ENCODE data around the gene AP1S2. TPM values are rescaled to one million over a fixed set of nuclear protein-coding genes. Genes with fewer than 3 reads are reported as not detected.

The AP1S2 gene
- total and polyA plus RNA-seq, 9 of the 15 experiments (the other 6 are each of a cell fraction or from before 2014, with no cell fraction given), result 11.1 to 64.2 (median 25.8) TPM

DNA sequence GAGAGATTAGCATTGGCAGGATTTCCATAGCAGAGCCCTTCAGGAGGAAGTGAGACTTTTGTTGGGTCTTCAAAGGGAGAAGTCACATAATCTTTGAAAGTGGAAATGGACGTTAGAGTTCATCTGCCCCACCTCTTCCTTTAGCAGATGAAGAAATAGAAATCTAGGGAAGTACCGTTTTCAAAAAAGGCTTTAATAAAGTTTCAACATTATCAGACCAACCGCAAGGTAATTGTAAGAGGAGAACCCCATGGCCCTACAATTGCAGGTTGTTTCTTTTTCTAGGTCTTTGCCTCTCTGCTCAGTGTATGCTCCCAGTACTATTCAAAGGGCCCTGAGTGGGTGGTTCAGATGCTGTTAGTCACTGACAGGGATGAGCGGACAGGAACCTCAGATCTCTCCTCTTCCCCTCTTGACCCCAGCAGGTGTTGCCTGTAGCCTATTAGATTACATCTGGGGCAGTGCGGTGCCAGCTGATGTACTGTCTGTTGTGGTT, 48.6 kb upstream of the AP1S2 start:
- Histone ChIP-seq H3K4me2 (ENCODE audit: insufficient read depth, low read length) (no peak overlapping the region), H3K4me3 (no peak overlapping the region), H3K36me3 (ENCODE audit: control insufficient read depth, insufficient read depth, low read length) (no peaks in the 10 kb centered on the region), H3K4me1 (replicated peaks in 1 of 2; ENCODE audit: control insufficient read depth in 2 of 2, insufficient read depth in 2 of 2, low read length in 2 of 2) (no peaks in the 10 kb centered on the region), H3K9ac (ENCODE audit: insufficient read depth in 1 of 2, low read depth in 2 of 2, low read length in 2 of 2) (no peak overlapping the region), H4K20me1 (replicated peaks; ENCODE audit: control insufficient read depth, insufficient read depth, low read length) (no peaks in the 10 kb centered on the region), H3K27me3 (ENCODE audit: control insufficient read depth in 2 of 2, insufficient read depth in 2 of 2, low read length in 2 of 2) (no peaks in the 10 kb centered on the region), H2AFZ (ENCODE audit: low read depth, low read length) (no peak overlapping the region), H3K9me1 (ENCODE audit: control insufficient read depth, insufficient read depth, low read length) (no peaks in the 10 kb centered on the region), H3K79me2 (ENCODE audit: control insufficient read depth, insufficient read depth, low read length) (no peaks in the 10 kb centered on the region), H3K27ac (ENCODE audit: extremely low read depth, low read depth, low read length) (no peak overlapping the region), H3K9me3 (replicated peaks; ENCODE audit: control insufficient read depth, insufficient read depth, low read depth, low read length) (no peaks in the 10 kb centered on the region)
- TF ChIP-seq ZSCAN29 (IDR thresholded peaks at IDR 0.05) (no peak), DACH1 (IDR thresholded peaks at IDR 0.05; ENCODE audit: partially characterized antibody) (no peak), FIP1L1 (IDR thresholded peaks at IDR 0.05; ENCODE audit: low read depth, low read length, poor library complexity, severe bottlenecking) (no peak), SRSF9 (IDR thresholded peaks at IDR 0.05; ENCODE audit: borderline replicate concordance, low read depth, low read length) (no peak)
- TF ChIP-seq, protein P1, sequence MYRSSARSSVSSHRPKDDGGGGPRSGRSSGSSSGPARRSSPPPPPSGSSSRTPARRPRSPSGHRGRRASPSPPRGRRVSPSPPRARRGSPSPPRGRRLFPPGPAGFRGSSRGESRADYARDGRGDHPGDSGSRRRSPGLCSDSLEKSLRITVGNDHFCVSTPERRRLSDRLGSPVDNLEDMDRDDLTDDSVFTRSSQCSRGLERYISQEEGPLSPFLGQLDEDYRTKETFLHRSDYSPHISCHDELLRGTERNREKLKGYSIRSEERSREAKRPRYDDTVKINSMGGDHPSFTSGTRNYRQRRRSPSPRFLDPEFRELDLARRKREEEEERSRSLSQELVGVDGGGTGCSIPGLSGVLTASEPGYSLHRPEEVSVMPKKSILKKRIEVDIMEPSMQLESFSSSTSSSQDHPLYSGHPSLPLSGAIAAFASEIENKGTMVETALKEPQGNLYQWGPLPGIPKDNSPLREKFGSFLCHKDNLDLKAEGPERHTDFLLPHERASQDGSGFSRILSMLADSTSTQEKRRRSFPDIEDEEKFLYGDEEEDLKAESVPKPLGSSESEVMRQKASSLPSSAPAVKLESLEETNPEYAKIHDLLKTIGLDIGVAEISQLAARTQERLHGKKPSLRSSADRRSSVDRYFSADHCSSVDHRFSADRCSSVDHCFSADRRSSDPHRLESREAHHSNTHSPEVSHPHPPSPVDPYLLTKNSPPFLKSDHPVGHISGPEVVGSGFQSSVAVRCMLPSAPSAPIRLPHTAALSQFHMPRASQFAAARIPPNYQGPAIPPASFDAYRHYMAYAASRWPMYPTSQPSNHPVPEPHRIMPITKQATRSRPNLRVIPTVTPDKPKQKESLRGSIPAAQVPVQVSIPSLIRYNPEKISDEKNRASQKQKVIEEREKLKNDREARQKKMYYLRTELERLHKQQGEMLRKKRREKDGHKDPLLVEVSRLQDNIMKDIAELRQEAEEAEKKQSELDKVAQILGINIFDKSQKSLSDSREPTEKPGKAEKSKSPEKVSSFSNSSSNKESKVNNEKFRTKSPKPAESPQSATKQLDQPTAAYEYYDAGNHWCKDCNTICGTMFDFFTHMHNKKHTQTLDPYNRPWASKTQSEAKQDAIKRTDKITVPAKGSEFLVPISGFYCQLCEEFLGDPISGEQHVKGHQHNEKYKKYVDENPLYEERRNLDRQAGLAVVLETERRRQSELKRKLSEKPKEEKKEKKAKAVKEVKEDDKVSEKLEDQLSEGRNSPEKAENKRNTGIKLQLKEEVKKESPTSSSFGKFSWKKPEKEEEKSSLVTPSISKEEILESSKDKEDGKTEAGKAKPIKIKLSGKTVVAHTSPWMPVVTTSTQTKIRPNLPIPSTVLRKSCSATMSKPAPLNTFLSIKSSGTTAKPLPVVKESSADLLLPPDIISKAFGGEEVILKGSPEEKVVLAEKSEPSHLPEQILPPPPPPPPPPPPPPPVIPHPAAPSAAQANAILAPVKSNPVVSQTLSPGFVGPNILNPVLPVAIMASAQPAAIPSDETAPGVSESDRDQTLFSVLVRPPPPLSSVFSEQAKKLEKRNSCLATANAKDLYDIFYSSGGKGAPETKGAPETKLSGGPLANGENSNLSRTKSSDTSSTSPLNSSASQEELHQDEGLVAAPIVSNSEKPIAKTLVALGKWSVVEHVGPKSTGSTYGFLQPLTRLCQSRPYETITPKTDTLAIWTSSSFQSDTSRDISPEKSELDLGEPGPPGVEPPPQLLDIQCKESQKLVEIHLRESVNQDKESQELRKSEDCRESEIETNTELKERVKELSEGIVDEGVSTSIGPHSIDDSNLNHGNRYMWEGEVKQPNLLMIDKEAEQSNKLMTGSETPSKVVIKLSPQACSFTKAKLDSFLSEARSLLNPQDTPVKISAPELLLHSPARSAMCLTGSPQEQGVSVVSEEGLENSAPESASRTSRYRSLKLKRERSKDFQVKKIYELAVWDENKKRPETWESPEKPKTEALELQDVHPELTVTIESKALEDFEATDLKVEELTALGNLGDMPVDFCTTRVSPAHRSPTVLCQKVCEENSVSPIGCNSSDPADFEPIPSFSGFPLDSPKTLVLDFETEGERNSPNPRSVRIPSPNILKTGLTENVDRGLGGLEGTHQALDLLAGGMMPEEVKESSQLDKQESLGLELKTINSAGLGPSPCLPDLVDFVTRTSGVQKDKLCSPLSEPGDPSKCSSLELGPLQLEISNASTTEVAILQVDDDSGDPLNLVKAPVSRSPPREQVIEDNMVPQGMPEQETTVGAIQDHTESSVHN (IDR thresholded peaks at IDR 0.05; ENCODE audit: borderline replicate concordance in 1 of 2, low read depth in 1 of 2), result no peak
- BruUV-seq (replicated peaks), result no TSS peak
- FAIRE-seq, result no peak
- ChIA-PET CTCF (ENCODE audit: low intra/inter-chr PET ratio) (no interaction called here), POLR2A (no interaction called here)
- intact Hi-C loops (cut with micrococcal nuclease), result no loop called here
- in situ Hi-C loops (cut with MboI), result no loop called here
- no peak for ATAC-seq
- DNase-seq (ENCODE audit: extremely low read depth in 1 of 4, low spot score in 3 of 4), result no peak
- 7% methylated on average over 4 of the region's 5 CpGs for WGBS (ENCODE audit: insufficient coverage, low coverage, missing lambda C conversion rate)
